Testis (tissue), 3 donors: Measurements from ENCODE around the gene TCTN2. TPM values are rescaled to one million over a fixed set of nuclear protein-coding genes. Genes with fewer than 3 reads are reported as not detected.

ENCODE experiments used
- DNase-seq: peaks from one replicate; pipeline ENCODE4 v3.0.0-alpha.2; 2019
- H3K27ac ChIP-seq, 2 donors: fragments of 200-600 bp; sonication (generic); one replicate each; pipeline ENCODE4 v1.5.1; 2019
- H3K27me3 ChIP-seq: fragments of 200-600 bp; sonication (generic); one replicate; pipeline ENCODE4 v1.5.1; 2019
- H3K36me3 ChIP-seq: fragments of 200-600 bp; sonication (generic); one replicate; pipeline ENCODE4 v1.5.1; 2017; ENCODE audit warnings: low read depth; ENCODE audit errors: missing control alignments
- H3K4me1 ChIP-seq: fragments of 200-600 bp; sonication (generic); one replicate; pipeline ENCODE4 v1.5.1; 2019
- H3K4me3 ChIP-seq, 2 donors: fragments of 200-600 bp; sonication (generic); one replicate each; pipeline ENCODE4 v1.5.1; 2017 to 2019
- H3K9me3 ChIP-seq: fragments of 200-600 bp; sonication (generic); one replicate; pipeline ENCODE4 v1.5.1; 2017
- CTCF ChIP-seq, 3 experiments: fragments of 450-650 bp in 2 of 3; fragments of 200-600 bp in 1 of 3; sonication (generic) in 1 of 3; IDR thresholded peaks; one replicate each; pipeline ENCODE4 v1.5.1; 2016 to 2019; ENCODE audit warnings: antibody characterized with exemption in 3 of 3, mild to moderate bottlenecking in 2 of 3, moderate library complexity in 1 of 3
- POLR2A ChIP-seq: fragments of 450-650 bp; IDR thresholded peaks from one replicate; pipeline ENCODE4 v1.6.1; 2017; ENCODE audit warnings: antibody characterized with exemption, mild to moderate bottlenecking, moderate library complexity
- WGBS, 2 donors: methylation state at CpG; one replicate each; pipeline ENCODE4 v1.1.5; 2018; 5-methylcytosine and 5-hydroxymethylcytosine counted together
- intact Hi-C: fragments of 100-400 bp; cut with DNase I; formaldehyde crosslinking; loops from one replicate; pipeline ENCODE4 v1.15.1; 2023; ENCODE audit warnings: low total_unique reads
- polyA plus RNA-seq: library from polyadenylated mRNA; stranded (reverse); fragments of 350-450 nt; fragmentation: Illumina TruSeq; extraction: RNeasy Lipid Tissue Mini Kit (QIAGEN cat#74804); gene quantifications from one replicate; pipeline ENCODE4 v1.2.3, GENCODE V29; 2014; ENCODE audit warnings: low read depth, low replicate concordance; ENCODE audit not compliant: insufficient read depth
- total RNA-seq, 2 donors: library from RNA; depleted of rRNA; stranded (reverse); fragments of >200 nt; gene quantifications; one replicate each; pipeline ENCODE4 v1.2.3, GENCODE V29; 2016

TCTN2 gene
- total and polyA plus RNA-seq, 3 donors from 2014 or later: 15.1 to 22.7 (median 22.7) TPM

- intact Hi-C loops: no loop called here
- no peaks in the 10 kb centered on the region for H3K4me1 ChIP-seq
- no peaks in the 10 kb centered on the region for H3K36me3 ChIP-seq
- no peaks in the 10 kb centered on the region for H3K9me3 ChIP-seq
- H3K4me3 ChIP-seq: peak overlapping the region; percentile 81
- H3K27ac ChIP-seq: no peak overlapping the region
- TF ChIP-seq POLR2A (no peak), CTCF (IDR thresholded peaks at IDR 0.05) (no peak)
- DNase-seq: no peak
- no peaks in the 10 kb centered on the region for H3K27me3 ChIP-seq
- 46 to 60% methylated on average over 6 of the region's 6 CpGs for WGBS, 2 donors
Measured at GRCh38 chr12:123671876-123672275, 963 bp downstream of the TCTN2 start.

- WGBS, 2 donors: 93 to 96% methylated on average over 1 of the region's 1 CpG
- no peak overlapping the region for H3K4me3 ChIP-seq
- intact Hi-C loops: no loop called here
- TF ChIP-seq POLR2A (no peak), CTCF (IDR thresholded peaks at IDR 0.05) (no peak)
- H3K27ac ChIP-seq: no peak overlapping the region
- H3K27me3 ChIP-seq: no peaks in the 10 kb centered on the region
- no peak for DNase-seq
- no peaks in the 10 kb centered on the region for H3K4me1 ChIP-seq
- H3K9me3 ChIP-seq: no peaks in the 10 kb centered on the region
- no peaks in the 10 kb centered on the region for H3K36me3 ChIP-seq
Measured at GRCh38 chr12:123675436-123675835, 4.5 kb downstream of the TCTN2 start.

- Histone ChIP-seq H3K27me3 (no peaks in the 10 kb centered on the region), H3K4me1 (no peaks in the 10 kb centered on the region), H3K27ac (no peak overlapping the region), H3K4me3 (no peak overlapping the region), H3K36me3 (no peaks in the 10 kb centered on the region), H3K9me3 (no peaks in the 10 kb centered on the region)
- no peak for DNase-seq
- intact Hi-C loops: no loop called here
- TF ChIP-seq CTCF (IDR thresholded peaks at IDR 0.05): no peak
- no peak for TF ChIP-seq POLR2A
- WGBS, 2 donors: 82 to 92% methylated on average over 8 to 9 of the region's 9 CpGs
Measured at GRCh38 chr12:123676616-123677320, 5.9 kb downstream of the TCTN2 start.

GRCh38 chr12:123678981-123679380 lies 8.1 kb downstream of the TCTN2 start:
- no peak for DNase-seq
- Histone ChIP-seq H3K4me1 (no peaks in the 10 kb centered on the region), H3K4me3 (no peak overlapping the region), H3K27ac (no peak overlapping the region), H3K9me3 (no peaks in the 10 kb centered on the region), H3K36me3 (no peaks in the 10 kb centered on the region), H3K27me3 (no peaks in the 10 kb centered on the region)
- 96 to 98% methylated on average over 10 of the region's 10 CpGs for WGBS, 2 donors
- TF ChIP-seq POLR2A (no peak), CTCF (IDR thresholded peaks at IDR 0.05) (no peak)
- intact Hi-C loops: no loop called here

GRCh38 chr12:123681605-123682004 lies 10.7 kb downstream of the TCTN2 start:
- Histone ChIP-seq H3K27ac (no peak overlapping the region), H3K9me3 (no peaks in the 10 kb centered on the region), H3K4me3 (no peak overlapping the region), H3K27me3 (no peaks in the 10 kb centered on the region), H3K4me1 (no peaks in the 10 kb centered on the region), H3K36me3 (no peaks in the 10 kb centered on the region)
- TF ChIP-seq CTCF (IDR thresholded peaks at IDR 0.05) (no peak), POLR2A (no peak)
- WGBS, 2 donors: 87 to 90% methylated on average over 2 of the region's 2 CpGs
- no peak for DNase-seq
- intact Hi-C loops: no loop called here
